Heart right ventricle (tissue), 16 donors: ENCODE results near the gene PLCD3. TPM values are rescaled to one million over a fixed set of nuclear protein-coding genes. Genes with fewer than 3 reads are reported as not detected.

Source experiments
- ATAC-seq, 8 donors: fragments of 200-7000 bp; cut with Tn5 transposase; one replicate each; pipeline ENCODE4 v1.9.1; 2020; ENCODE audit warnings: mild to moderate bottlenecking in 8 of 8, moderate library complexity in 8 of 8, moderate number of reproducible peaks in 1 of 8
- DNase-seq, 2 donors: peaks; one replicate each; pipeline ENCODE4 v3.0.0-alpha.2; 2020
- H3K27ac ChIP-seq, 10 donors: fragments of 200-600 bp; sonication (generic) in 2 of 10; one replicate each; pipeline versions ENCODE4 v1.5.0 to v1.8.0; 2020 to 2022; ENCODE audit warnings: mild to moderate bottlenecking in 3 of 10
- H3K27me3 ChIP-seq, 7 donors: fragments of 200-600 bp; one replicate each; pipeline ENCODE4 v1.8.0; 2021 to 2022; ENCODE audit warnings: mild to moderate bottlenecking in 2 of 7
- H3K36me3 ChIP-seq, 9 donors: fragments of 200-600 bp; sonication (generic) in 1 of 9; one replicate each; pipeline versions ENCODE4 v1.5.0 to v1.8.0; 2020 to 2022; ENCODE audit warnings: mild to moderate bottlenecking in 2 of 9
- H3K4me1 ChIP-seq, 9 donors: fragments of 200-600 bp; sonication (generic) in 1 of 9; one replicate each; pipeline versions ENCODE4 v1.5.0 to v1.8.0; 2020 to 2022; ENCODE audit warnings: mild to moderate bottlenecking in 4 of 9
- H3K4me3 ChIP-seq, 10 donors: fragments of 200-600 bp; sonication (generic) in 2 of 10; one replicate each; pipeline versions ENCODE4 v1.5.0 to v1.8.0; 2020 to 2022; ENCODE audit warnings: mild to moderate bottlenecking in 7 of 10, moderate library complexity in 2 of 10
- H3K9me3 ChIP-seq, 11 donors: fragments of 200-600 bp in 10 of 11; sonication (generic) in 2 of 11; one replicate each; pipeline versions ENCODE4 v1.5.0 to v1.8.0; 2013 to 2022; ENCODE audit warnings: mild to moderate bottlenecking in 2 of 11, control low read depth in 1 of 11, moderate library complexity in 1 of 11
- WGBS, 2 donors: extraction: QIAGEN DNeasy Blood & Tissue Kit; methylation state at CpG; one replicate each; pipeline ENCODE4 v1.1.7; 2013; ENCODE audit warnings: inconsistent platforms in 1 of 2; 5-methylcytosine and 5-hydroxymethylcytosine counted together
- intact Hi-C, 10 donors: fragments of 100-400 bp; cut with DNase I; formaldehyde crosslinking; loops; one replicate each; pipeline versions ENCODE4 v1.11.1 to v1.14.2; 2022
- polyA plus RNA-seq, 2 donors: library from polyadenylated mRNA; stranded (reverse); fragments of 200-250 nt; gene quantifications; one replicate each; pipeline ENCODE4 v1.2.3, GENCODE V29; 2013
- total RNA-seq, 10 donors: library from RNA; stranded (reverse); fragmentation: NEBNext Ultra II Directional in 3 of 10; extraction: Animal tissue kit (Norgen Biotek cat#: 25700) in 3 of 10; gene quantifications; one replicate each; pipeline versions ENCODE4 v1.2.1 to v1.2.4, GENCODE V29; 2021 to 2023
- TF ChIP-seq, protein P1 (sequence below), 9 donors: fragments of 200-600 bp; sonication (generic) in 2 of 9; IDR thresholded peaks; one replicate each; pipeline versions ENCODE4 v1.5.0 to v1.8.0; 2021 to 2022; ENCODE audit warnings: antibody characterized with exemption in 9 of 9, mild to moderate bottlenecking in 5 of 9, moderate library complexity in 1 of 9
- donor health status: Arrhythmogenic right ventricular cardiomyopathy.
- donor health status: ischemic (EF 13 %, LVEDD 7.1; RV severe dilation, severe dysfunction).
- donor health status: healthy with polysubstance abuse.
- donor health status: DM: no; HTN: yes; CAD: no.
- donor health status: DM: no; HTN: no; CAD: no.
- donor health status: ischemic (EF 25% LVEDD 6.9; RV normal size, moderate dysfunction).
- donor health status: ischemic (EF 25% LVEDD 5.7; RV mildly dilated, moderate dysfunction).
- donor health status: healthy.
- donor health status: DM: yes; HTN: yes; CAD: no.
- donor health status: Ischemic cardiomyopathy.
- donor health status: ischemic (EF 35%, LVEDD 5.7; RV mildly dilated, moderate dysfunction).
- donor health status: nonischemic (EF 11% LVEDD 7.7; RV severe dilation, severe dysfunction).
- donor health status: DM: yes; HTN: yes; CAD: no.
- donor health status: PGD.
- donor health status: ischemic (EF 29% LVEDD 5.4; RV normal size, mild dysfunction).
- donor health status: nonischemic (EF 23%, LVEDD 6.1; RV moderate dilation, normal function).

Gene PLCD3
- total and polyA plus RNA-seq, 12 donors, result 44.6 to 188 (median 112) TPM

DNA sequence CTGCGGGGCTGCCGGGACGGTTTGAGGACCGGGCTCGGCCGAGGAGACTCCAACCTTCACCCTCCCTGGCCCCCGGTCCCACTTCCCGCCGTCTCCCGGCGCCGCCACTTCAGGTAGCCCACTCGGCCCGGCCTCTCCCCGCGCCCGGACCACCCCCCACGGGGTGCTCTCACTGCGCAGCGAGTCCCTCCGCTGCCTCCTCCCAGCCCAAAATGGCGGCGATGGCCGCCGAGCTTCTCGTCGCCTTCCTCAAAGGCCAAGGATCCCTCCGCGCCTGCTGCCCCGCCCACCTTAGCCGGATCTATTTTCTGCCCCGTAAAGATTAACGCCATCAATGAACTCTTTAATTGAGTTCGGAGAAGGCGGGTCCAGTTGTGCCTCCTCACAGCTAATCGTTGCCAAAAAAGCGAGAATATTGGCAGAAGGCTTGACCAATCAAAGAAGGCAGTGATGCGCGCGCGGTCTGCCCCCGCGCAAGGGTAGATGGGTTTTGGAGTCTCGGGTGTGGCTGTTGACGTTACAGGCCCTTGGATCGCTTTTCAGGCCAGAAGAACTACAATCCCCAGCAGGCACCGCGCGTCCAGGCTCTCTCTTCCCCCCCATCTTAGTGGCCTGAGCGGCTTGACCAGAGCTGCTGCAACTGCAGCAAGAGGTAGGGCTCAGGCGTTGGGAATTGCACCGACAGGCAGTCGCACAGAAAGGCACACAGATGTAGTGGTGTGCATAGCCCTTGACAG, 29.1 kb upstream of the PLCD3 start, which contains the start of gene HEXIM2:
Gene HEXIM2, plus strand, starts transcription at position 588 of the 737 bp plus-strand sequence. CDS start 919 bp downstream, outside the sequence.
- peak within 1 kb of the TSS; percentile 99 to 100 (median 100) for H3K27ac ChIP-seq
- WGBS, 2 donors, result 0% methylated on average over 50 to 53 of the region's 53 CpGs

DNA sequence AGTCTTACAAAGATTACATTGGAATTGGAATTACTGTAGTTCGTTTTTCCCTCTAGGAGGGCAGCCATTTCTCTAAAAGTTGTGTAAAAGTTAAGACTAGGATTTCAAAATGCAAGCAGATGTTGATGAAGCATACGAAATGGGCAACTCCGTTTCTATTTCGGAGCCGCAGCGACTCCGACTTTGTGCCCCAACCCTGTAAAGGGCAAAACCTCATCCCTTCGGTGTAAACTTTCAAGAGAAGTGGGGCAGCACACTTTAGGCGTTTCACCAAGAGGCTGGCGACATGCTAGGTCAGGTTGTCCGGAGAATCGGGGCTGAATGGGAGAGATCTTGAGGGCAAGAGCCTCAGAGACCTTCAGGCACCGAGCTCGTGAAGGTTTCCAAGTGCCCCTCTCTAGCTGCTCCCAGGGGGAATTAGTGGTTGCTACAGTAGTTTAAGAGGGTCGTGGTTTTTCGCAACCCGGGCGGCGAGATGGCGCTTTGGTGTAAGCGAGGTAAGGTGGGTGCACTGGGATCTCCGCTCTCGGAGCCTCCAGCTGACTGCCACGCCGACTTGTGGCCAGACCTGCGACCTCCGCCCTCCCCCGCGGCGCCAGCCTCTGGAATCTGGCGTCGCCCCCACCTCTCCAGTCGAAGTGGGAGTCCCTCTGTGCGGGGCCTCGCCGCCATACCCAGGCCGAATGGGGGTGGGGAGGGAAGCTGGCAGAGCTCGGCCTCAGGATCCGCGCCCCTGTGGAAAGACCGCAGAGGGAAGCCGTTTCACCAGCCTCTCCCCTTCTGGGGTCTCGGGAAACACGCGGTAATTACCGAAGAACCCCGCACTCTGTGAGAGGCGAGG, 28.4 kb upstream of the PLCD3 start:
- Histone ChIP-seq H3K27me3 (no peaks in the 10 kb centered on the region), H3K27ac (peak overlapping the region; percentile 99 to 100 (median 100)), H3K4me1 (peaks cover 10 to 55% (median 45%) of the 10 kb centered on the region in 9 donors), H3K36me3 (peaks cover 0 to 11% (median 0%) of the 10 kb centered on the region in 9 donors), H3K9me3 (no peaks in the 10 kb centered on the region), H3K4me3 (peak overlapping the region; percentile 79 to 98 (median 94))
- TF ChIP-seq, protein P1, sequence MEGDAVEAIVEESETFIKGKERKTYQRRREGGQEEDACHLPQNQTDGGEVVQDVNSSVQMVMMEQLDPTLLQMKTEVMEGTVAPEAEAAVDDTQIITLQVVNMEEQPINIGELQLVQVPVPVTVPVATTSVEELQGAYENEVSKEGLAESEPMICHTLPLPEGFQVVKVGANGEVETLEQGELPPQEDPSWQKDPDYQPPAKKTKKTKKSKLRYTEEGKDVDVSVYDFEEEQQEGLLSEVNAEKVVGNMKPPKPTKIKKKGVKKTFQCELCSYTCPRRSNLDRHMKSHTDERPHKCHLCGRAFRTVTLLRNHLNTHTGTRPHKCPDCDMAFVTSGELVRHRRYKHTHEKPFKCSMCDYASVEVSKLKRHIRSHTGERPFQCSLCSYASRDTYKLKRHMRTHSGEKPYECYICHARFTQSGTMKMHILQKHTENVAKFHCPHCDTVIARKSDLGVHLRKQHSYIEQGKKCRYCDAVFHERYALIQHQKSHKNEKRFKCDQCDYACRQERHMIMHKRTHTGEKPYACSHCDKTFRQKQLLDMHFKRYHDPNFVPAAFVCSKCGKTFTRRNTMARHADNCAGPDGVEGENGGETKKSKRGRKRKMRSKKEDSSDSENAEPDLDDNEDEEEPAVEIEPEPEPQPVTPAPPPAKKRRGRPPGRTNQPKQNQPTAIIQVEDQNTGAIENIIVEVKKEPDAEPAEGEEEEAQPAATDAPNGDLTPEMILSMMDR (IDR thresholded peaks at IDR 0.05), result peak in 5 of 9 donors; percentile 18 to 58 (median 52)
- intact Hi-C loops, result loop anchor here in 4 of 10 donors (1.0 to 5.0 kb wide), 3 partner anchors 9 to 37 kb away; partner anchors contain the start of gene HEXIM1 (in 4 of the 4)
- ATAC-seq (peak; percentile 63 to 82 (median 74)), DNase-seq (peak; percentile 75 to 78)
- WGBS, 2 donors, result 0% methylated on average over 48 of the region's 48 CpGs

More for the DNA sequence above, 29.1 kb upstream of the PLCD3 start, which contains the start of gene HEXIM2:
- Histone ChIP-seq H3K36me3 (peaks cover 0 to 11% (median 0%) of the 10 kb centered on the region in 9 donors), H3K9me3 (no peaks in the 10 kb centered on the region), H3K4me1 (peaks cover 10 to 55% (median 39%) of the 10 kb centered on the region in 9 donors), H3K4me3 (peak within 1 kb of the TSS; percentile 79 to 98 (median 94)), H3K27me3 (no peaks in the 10 kb centered on the region)
- ATAC-seq, result peak; percentile 94 to 97 (median 97)
- peak; percentile 96 to 99 for DNase-seq
- TF ChIP-seq, protein P1 (IDR thresholded peaks at IDR 0.05), result no peak
- intact Hi-C loops, result loop anchor here in 4 of 10 donors (1.0 to 5.0 kb wide), 2 partner anchors 13 to 36 kb away; partner anchors contain the start of gene HEXIM1 (in 4 of the 4)

DNA sequence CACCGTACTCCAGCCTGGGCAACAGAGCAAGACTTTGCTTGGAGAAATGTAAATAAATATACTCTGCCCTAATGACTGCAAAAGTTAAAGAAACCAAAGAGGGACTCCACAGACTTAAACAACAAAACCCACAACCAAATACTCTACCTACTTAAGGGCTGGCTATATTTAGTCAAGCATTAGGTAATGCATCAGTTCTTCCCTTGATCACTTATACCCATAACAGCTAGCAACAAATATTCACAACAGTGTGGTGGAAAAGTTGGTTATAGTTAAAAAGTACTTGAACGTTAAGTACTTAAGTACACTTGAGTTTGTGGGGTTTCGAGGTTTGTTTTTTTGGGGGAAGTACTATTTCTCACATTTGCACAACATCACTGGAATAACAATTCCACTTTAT, 23.9 kb upstream of the PLCD3 start:
- no peak for DNase-seq
- Histone ChIP-seq H3K9me3 (no peaks in the 10 kb centered on the region), H3K27ac (peak overlapping the region in 1 of 10 donors; percentile 48), H3K27me3 (no peaks in the 10 kb centered on the region), H3K4me3 (no peak overlapping the region), H3K4me1 (peaks cover 16 to 78% (median 60%) of the 10 kb centered on the region in 9 donors), H3K36me3 (peaks cover 0 to 7% (median 0%) of the 10 kb centered on the region in 9 donors)
- WGBS, 2 donors, result 92 to 97% methylated on average over 3 of the region's 3 CpGs
- intact Hi-C loops, result no loop called here
- no peak for ATAC-seq
- TF ChIP-seq, protein P1 (IDR thresholded peaks at IDR 0.05), result no peak

DNA sequence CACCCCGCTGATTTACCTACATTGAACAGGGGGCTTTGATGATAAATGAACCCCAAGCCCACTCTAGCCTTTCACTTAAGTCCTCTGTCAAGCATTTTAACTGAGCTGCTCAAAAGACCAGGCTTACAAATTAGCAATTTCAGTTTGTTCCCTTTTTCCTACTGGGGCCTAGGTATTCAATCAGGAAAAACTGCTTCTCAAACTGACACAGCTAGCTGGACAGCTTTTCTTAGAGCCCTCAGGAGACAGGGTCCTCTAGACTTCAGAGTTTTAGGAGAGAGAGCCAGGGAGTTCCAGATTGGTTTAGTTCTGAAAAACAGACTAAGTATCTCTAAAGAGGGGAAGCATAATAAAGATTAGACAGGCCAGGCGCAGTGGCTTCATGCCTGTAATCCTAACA, 23.2 kb upstream of the PLCD3 start:
- WGBS, 2 donors, result 85 to 94% methylated on average over 2 of the region's 2 CpGs

More for the DNA sequence above, 23.2 kb upstream of the PLCD3 start:
- Histone ChIP-seq H3K27me3 (no peaks in the 10 kb centered on the region), H3K27ac (peak overlapping the region in 4 of 10 donors; percentile 3 to 48 (median 32)), H3K4me3 (no peak overlapping the region), H3K36me3 (peaks cover 0 to 7% (median 0%) of the 10 kb centered on the region in 9 donors), H3K9me3 (no peaks in the 10 kb centered on the region), H3K4me1 (peaks cover 17 to 86% (median 68%) of the 10 kb centered on the region in 9 donors)
- ATAC-seq, result no peak
- TF ChIP-seq, protein P1 (IDR thresholded peaks at IDR 0.05), result no peak
- no peak for DNase-seq
- intact Hi-C loops, result no loop called here
